ENCODE results near the gene ADAMTS9.

Gene ADAMTS9

DNA sequence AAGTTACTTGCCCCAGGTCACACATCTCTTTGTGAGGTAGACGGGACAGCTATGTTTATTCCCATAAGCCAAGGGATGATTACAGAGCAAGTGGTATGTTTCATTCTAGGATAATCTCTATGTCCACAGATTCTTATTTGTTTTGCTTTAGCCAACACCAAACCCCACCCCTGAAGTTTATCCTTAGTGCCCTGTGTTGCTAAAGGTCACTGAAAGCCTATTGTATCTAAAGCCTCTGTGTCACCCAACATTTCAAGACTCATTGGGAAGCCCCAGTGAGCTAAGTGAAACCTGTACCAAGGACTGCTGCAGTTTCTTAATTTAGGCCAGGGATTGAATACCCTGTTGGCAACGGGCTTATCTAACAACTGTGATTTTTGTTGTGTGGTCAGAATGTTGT is 135.6 kb downstream of the ADAMTS9 start:
- H3K23ac ChIP-seq (ENCODE audit: low read length in 2 of 2), result no peak overlapping the region
- no peak overlapping the region for H3K27ac ChIP-seq (ENCODE audit: low read length, poor library complexity, severe bottlenecking)
- H3K36me3 ChIP-seq (ENCODE audit: control insufficient read depth in 1 of 2, insufficient read depth in 2 of 2, low read depth in 1 of 2, low read length in 2 of 2), result peaks cover 0 to 7% of the 10 kb centered on the region in 2 experiments
- no peak overlapping the region for H2AK5ac ChIP-seq (ENCODE audit: low read length, severe bottlenecking)
- no peaks in the 10 kb centered on the region for H3K4me1 ChIP-seq (ENCODE audit: control insufficient read depth, insufficient read depth, low read depth, low read length)
- no peak overlapping the region for H4K91ac ChIP-seq (ENCODE audit: low read length)
- no peak overlapping the region for H4K8ac ChIP-seq (ENCODE audit: low read length)
- H3K79me1 ChIP-seq (replicated peaks; ENCODE audit: low read length, poor library complexity, severe bottlenecking), result no peaks in the 10 kb centered on the region
- no peak overlapping the region for H3K4ac ChIP-seq (ENCODE audit: low read depth in 1 of 2, low read length in 2 of 2)
- WGBS, result 87% methylated on average over 2 of the region's 2 CpGs
- H2BK5ac ChIP-seq (ENCODE audit: low read depth, low read length, poor library complexity, severe bottlenecking), result no peak overlapping the region
- no peaks in the 10 kb centered on the region for H3K9me3 ChIP-seq (ENCODE audit: control insufficient read depth, low read length)
- H3K4me3 ChIP-seq (ENCODE audit: insufficient read depth in 1 of 2, low read depth in 1 of 2, low read length in 2 of 2), result no peak overlapping the region
- H2BK120ac ChIP-seq (ENCODE audit: low read depth, low read length), result no peak overlapping the region
- no peak overlapping the region for H3K4me2 ChIP-seq (ENCODE audit: low read length, poor library complexity, severe bottlenecking)
- no peak overlapping the region for H3K9ac ChIP-seq (ENCODE audit: low read length)
- no peak overlapping the region for H3K14ac ChIP-seq (ENCODE audit: low read length in 2 of 2)
- DNase-seq, result no peak
- no peak overlapping the region for H2AFZ ChIP-seq (ENCODE audit: low read depth, low read length)
- no peak overlapping the region for H2BK12ac ChIP-seq (ENCODE audit: low read length in 2 of 2)
- no peaks in the 10 kb centered on the region for H3K27me3 ChIP-seq (ENCODE audit: control insufficient read depth in 1 of 2, insufficient read depth in 1 of 2, low read length in 2 of 2)
- H2BK15ac ChIP-seq (ENCODE audit: low read depth, poor library complexity, severe bottlenecking), result no peak overlapping the region
- H3K18ac ChIP-seq (ENCODE audit: low read depth in 1 of 2, low read length in 2 of 2), result no peak overlapping the region

DNA sequence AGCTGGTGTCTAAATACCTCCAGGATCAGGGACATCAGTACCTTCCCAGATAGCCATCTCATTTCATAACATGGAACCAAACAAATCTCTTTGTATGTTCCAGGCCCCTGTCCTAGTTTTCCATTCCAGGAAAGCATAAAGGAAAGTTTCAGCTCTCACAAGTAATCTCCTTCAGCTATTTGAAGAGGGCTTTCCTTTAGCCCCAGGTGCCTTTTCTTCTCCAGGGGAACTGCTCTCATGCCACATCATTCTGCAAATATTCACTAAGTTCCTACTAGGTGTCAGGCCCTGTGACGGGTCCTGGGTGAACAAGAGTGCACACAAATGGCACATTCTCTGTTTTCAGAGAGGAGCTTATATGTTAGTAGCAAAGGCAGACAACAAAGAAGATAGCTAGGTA is 136.1 kb downstream of the ADAMTS9 start:
- no peak overlapping the region for H4K91ac ChIP-seq (ENCODE audit: low read length)
- no peak overlapping the region for H3K14ac ChIP-seq (ENCODE audit: low read length in 2 of 2)
- H4K8ac ChIP-seq (ENCODE audit: low read length), result no peak overlapping the region
- no peaks in the 10 kb centered on the region for H3K27me3 ChIP-seq (ENCODE audit: control insufficient read depth in 1 of 2, insufficient read depth in 1 of 2, low read length in 2 of 2)
- no peak overlapping the region for H2BK15ac ChIP-seq (ENCODE audit: low read depth, poor library complexity, severe bottlenecking)
- H3K18ac ChIP-seq (ENCODE audit: low read depth in 1 of 2, low read length in 2 of 2), result no peak overlapping the region
- H2BK12ac ChIP-seq (ENCODE audit: low read length in 2 of 2), result no peak overlapping the region
- H3K79me1 ChIP-seq (replicated peaks; ENCODE audit: low read length, poor library complexity, severe bottlenecking), result no peaks in the 10 kb centered on the region
- H3K4me2 ChIP-seq (ENCODE audit: low read length, poor library complexity, severe bottlenecking), result no peak overlapping the region
- no peak overlapping the region for H3K23ac ChIP-seq (ENCODE audit: low read length in 2 of 2)
- peaks cover 0 to 12% of the 10 kb centered on the region in 2 experiments for H3K36me3 ChIP-seq (ENCODE audit: control insufficient read depth in 1 of 2, insufficient read depth in 2 of 2, low read depth in 1 of 2, low read length in 2 of 2)
- no peak overlapping the region for H3K4me3 ChIP-seq (ENCODE audit: insufficient read depth in 1 of 2, low read depth in 1 of 2, low read length in 2 of 2)
- H3K9ac ChIP-seq (ENCODE audit: low read length), result no peak overlapping the region
- no peak overlapping the region for H2BK5ac ChIP-seq (ENCODE audit: low read depth, low read length, poor library complexity, severe bottlenecking)
- no peaks in the 10 kb centered on the region for H3K4me1 ChIP-seq (ENCODE audit: control insufficient read depth, insufficient read depth, low read depth, low read length)
- no peak overlapping the region for H3K27ac ChIP-seq (ENCODE audit: low read length, poor library complexity, severe bottlenecking)
- H2AK5ac ChIP-seq (ENCODE audit: low read length, severe bottlenecking), result no peak overlapping the region
- H3K9me3 ChIP-seq (ENCODE audit: control insufficient read depth, low read length), result no peaks in the 10 kb centered on the region
- H3K4ac ChIP-seq (ENCODE audit: low read depth in 1 of 2, low read length in 2 of 2), result no peak overlapping the region
- 89% methylated on average over 1 of the region's 1 CpG for WGBS
- DNase-seq, result no peak
- no peak overlapping the region for H2BK120ac ChIP-seq (ENCODE audit: low read depth, low read length)
- H2AFZ ChIP-seq (ENCODE audit: low read depth, low read length), result no peak overlapping the region

DNA sequence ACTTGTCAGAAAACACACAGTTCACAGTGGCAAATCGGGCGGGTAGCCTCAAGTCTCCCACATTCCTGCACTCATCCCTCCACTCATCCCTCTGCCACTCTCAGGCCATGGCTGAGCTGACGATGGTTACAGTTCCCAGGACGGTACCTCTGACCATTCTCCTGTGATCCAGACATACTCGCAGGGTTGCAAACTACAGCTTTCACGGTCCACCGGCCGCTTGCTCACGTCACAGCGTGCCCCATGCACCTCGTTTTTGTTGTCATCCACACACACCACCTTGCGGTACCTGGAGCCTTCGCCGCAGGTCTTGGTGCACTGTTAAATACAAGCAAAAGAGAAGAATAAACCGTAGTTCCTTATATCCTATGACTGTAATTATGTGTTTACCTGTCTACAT is 137.1 kb downstream of the ADAMTS9 start:
- Histone ChIP-seq H2AFZ (ENCODE audit: low read depth, low read length) (no peak overlapping the region), H3K4ac (ENCODE audit: low read depth in 1 of 2, low read length in 2 of 2) (peak overlapping the region in 1 of 2 experiments; percentile 7), H2BK15ac (ENCODE audit: low read depth, poor library complexity, severe bottlenecking) (no peak overlapping the region), H2BK12ac (ENCODE audit: low read length in 2 of 2) (no peak overlapping the region), H3K4me3 (ENCODE audit: insufficient read depth in 1 of 2, low read depth in 1 of 2, low read length in 2 of 2) (no peak overlapping the region), H3K27me3 (ENCODE audit: control insufficient read depth in 1 of 2, insufficient read depth in 1 of 2, low read length in 2 of 2) (no peaks in the 10 kb centered on the region), H3K14ac (ENCODE audit: low read length in 2 of 2) (no peak overlapping the region), H2BK5ac (ENCODE audit: low read depth, low read length, poor library complexity, severe bottlenecking) (no peak overlapping the region), H3K79me1 (replicated peaks; ENCODE audit: low read length, poor library complexity, severe bottlenecking) (no peaks in the 10 kb centered on the region), H3K36me3 (ENCODE audit: control insufficient read depth in 1 of 2, insufficient read depth in 2 of 2, low read depth in 1 of 2, low read length in 2 of 2) (peaks cover 0 to 17% of the 10 kb centered on the region in 2 experiments), H4K91ac (ENCODE audit: low read length) (peak overlapping the region; percentile 41), H2BK120ac (ENCODE audit: low read depth, low read length) (no peak overlapping the region), H3K18ac (ENCODE audit: low read depth in 1 of 2, low read length in 2 of 2) (no peak overlapping the region), H3K27ac (ENCODE audit: low read length, poor library complexity, severe bottlenecking) (no peak overlapping the region), H3K9me3 (ENCODE audit: control insufficient read depth, low read length) (no peaks in the 10 kb centered on the region), H4K8ac (ENCODE audit: low read length) (no peak overlapping the region), H3K4me2 (ENCODE audit: low read length, poor library complexity, severe bottlenecking) (no peak overlapping the region), H3K23ac (ENCODE audit: low read length in 2 of 2) (no peak overlapping the region), H2AK5ac (ENCODE audit: low read length, severe bottlenecking) (no peak overlapping the region), H3K4me1 (ENCODE audit: control insufficient read depth, insufficient read depth, low read depth, low read length) (no peaks in the 10 kb centered on the region), H3K9ac (ENCODE audit: low read length) (no peak overlapping the region)
- WGBS, result 98% methylated on average over 11 of the region's 15 CpGs
- no peak for DNase-seq

DNA sequence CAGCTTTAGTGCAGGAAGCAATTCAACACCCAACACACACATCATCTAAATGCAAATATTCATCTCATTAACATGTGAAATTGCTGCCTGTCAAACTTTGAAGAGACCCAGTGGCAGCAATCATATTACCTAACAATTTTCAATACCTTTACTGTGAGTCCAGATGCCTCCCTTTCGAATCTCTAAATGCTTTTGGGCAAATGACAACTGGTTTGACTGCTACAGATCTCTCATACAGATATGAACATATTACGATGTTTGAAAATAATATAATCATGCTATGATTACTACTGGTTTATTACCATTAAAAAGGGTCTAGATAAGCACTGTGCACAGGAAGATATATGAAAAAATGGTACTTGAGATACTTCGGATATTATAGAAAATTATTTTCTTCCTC is 137.9 kb downstream of the ADAMTS9 start:
- Histone ChIP-seq H2AK5ac (ENCODE audit: low read length, severe bottlenecking) (no peak overlapping the region), H2BK12ac (ENCODE audit: low read length in 2 of 2) (no peak overlapping the region), H2BK5ac (ENCODE audit: low read depth, low read length, poor library complexity, severe bottlenecking) (no peak overlapping the region), H3K79me1 (replicated peaks; ENCODE audit: low read length, poor library complexity, severe bottlenecking) (no peaks in the 10 kb centered on the region), H3K27ac (ENCODE audit: low read length, poor library complexity, severe bottlenecking) (no peak overlapping the region), H3K23ac (ENCODE audit: low read length in 2 of 2) (no peak overlapping the region), H2BK120ac (ENCODE audit: low read depth, low read length) (no peak overlapping the region), H2BK15ac (ENCODE audit: low read depth, poor library complexity, severe bottlenecking) (no peak overlapping the region), H3K4me1 (ENCODE audit: control insufficient read depth, insufficient read depth, low read depth, low read length) (no peaks in the 10 kb centered on the region), H4K8ac (ENCODE audit: low read length) (no peak overlapping the region), H2AFZ (ENCODE audit: low read depth, low read length) (no peak overlapping the region), H3K36me3 (ENCODE audit: control insufficient read depth in 1 of 2, insufficient read depth in 2 of 2, low read depth in 1 of 2, low read length in 2 of 2) (peaks cover 0 to 17% of the 10 kb centered on the region in 2 experiments), H3K4me3 (ENCODE audit: insufficient read depth in 1 of 2, low read depth in 1 of 2, low read length in 2 of 2) (no peak overlapping the region), H3K9ac (ENCODE audit: low read length) (no peak overlapping the region), H3K4ac (ENCODE audit: low read depth in 1 of 2, low read length in 2 of 2) (no peak overlapping the region), H3K18ac (ENCODE audit: low read depth in 1 of 2, low read length in 2 of 2) (no peak overlapping the region), H3K4me2 (ENCODE audit: low read length, poor library complexity, severe bottlenecking) (no peak overlapping the region), H4K91ac (ENCODE audit: low read length) (no peak overlapping the region), H3K27me3 (ENCODE audit: control insufficient read depth in 1 of 2, insufficient read depth in 1 of 2, low read length in 2 of 2) (no peaks in the 10 kb centered on the region), H3K9me3 (ENCODE audit: control insufficient read depth, low read length) (no peaks in the 10 kb centered on the region), H3K14ac (ENCODE audit: low read length in 2 of 2) (no peak overlapping the region)
- WGBS, result no CpG with 5 or more reads among the region's 3 CpGs
- DNase-seq, result no peak
